ENCODE data around the gene DCAF10. TPM values are rescaled to one million over a fixed set of nuclear protein-coding genes. Genes with fewer than 3 reads are reported as not detected.
"Not testable (repeated sequence)": the region's sequence is repeated elsewhere in the genome, so short reads cannot be mapped to it uniquely, and the experiment has no call there.

The DCAF10 gene
- total and polyA plus RNA-seq, 2 of the 13 experiments (the other 11 are each of a cell fraction or from before 2014, with no cell fraction given): 9.2 to 20.3 TPM

DNA sequence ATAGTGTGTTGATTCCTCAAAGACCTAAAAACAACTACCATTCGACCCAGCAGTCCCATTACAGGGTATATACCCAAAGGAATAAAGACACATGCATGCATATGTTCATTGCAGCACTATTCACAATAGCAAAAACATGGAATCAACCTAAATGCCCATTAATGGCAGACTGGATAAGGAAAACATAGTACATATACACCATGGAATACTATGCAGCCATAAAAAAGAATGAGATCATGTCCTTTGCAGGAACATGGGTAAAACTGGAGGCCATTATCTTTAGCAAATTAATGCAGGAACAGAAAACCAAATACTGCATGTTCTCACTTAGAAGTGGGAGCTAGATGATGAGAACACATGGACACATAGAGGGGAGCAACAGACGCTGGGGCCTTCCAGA is 24.6 kb downstream of the DCAF10 start:
- H3K4me3 ChIP-seq (replicated peaks in 1 of 3; ENCODE audit: insufficient read depth in 1 of 3, low read depth in 2 of 3, low read length in 3 of 3); H2AFZ ChIP-seq (ENCODE audit: low read length); H3K9me3 ChIP-seq (ENCODE audit: low read length); CTCF ChIA-PET (ENCODE audit: low intra/inter-chr PET ratio, low total read pairs); H3K4me1 ChIP-seq (ENCODE audit: insufficient read depth, low read length); intact Hi-C loops (cut with micrococcal nuclease; ENCODE audit: unreplicated experiment); FAIRE-seq; H3K79me2 ChIP-seq (ENCODE audit: insufficient read depth, low read length); H3K9ac ChIP-seq (ENCODE audit: insufficient read depth, low read depth, low read length); ATAC-seq; H4K20me1 ChIP-seq (ENCODE audit: insufficient read depth, low read length); DNase-seq (ENCODE audit: low spot score); H3K27ac ChIP-seq (ENCODE audit: extremely low read length, insufficient read depth, low read length); H3K27me3 ChIP-seq (ENCODE audit: control insufficient read depth in 1 of 2, insufficient read depth in 2 of 2, low read length in 2 of 2); H3K4me2 ChIP-seq (ENCODE audit: low read depth, low read length); in situ Hi-C loops (cut with HindIII; ENCODE audit: extremely low pct_ligation_motif_present, low pct_unique_long_range_greater_than_20kb); POLR2A ChIA-PET: not testable (repeated sequence)
- H3K36me3 ChIP-seq (replicated peaks in 1 of 2; ENCODE audit: control insufficient read depth in 1 of 2, insufficient read depth in 2 of 2, low read length in 2 of 2): peaks cover 7 to 23% of the 10 kb centered on the region in 2 experiments; a peak in 4 of 5 replicates
- 98% methylated on average over 2 of the region's 2 CpGs for WGBS (ENCODE audit: low lambda C conversion rate)
- TSS peak; percentile 14 for BruUV-seq (replicated peaks)

DNA sequence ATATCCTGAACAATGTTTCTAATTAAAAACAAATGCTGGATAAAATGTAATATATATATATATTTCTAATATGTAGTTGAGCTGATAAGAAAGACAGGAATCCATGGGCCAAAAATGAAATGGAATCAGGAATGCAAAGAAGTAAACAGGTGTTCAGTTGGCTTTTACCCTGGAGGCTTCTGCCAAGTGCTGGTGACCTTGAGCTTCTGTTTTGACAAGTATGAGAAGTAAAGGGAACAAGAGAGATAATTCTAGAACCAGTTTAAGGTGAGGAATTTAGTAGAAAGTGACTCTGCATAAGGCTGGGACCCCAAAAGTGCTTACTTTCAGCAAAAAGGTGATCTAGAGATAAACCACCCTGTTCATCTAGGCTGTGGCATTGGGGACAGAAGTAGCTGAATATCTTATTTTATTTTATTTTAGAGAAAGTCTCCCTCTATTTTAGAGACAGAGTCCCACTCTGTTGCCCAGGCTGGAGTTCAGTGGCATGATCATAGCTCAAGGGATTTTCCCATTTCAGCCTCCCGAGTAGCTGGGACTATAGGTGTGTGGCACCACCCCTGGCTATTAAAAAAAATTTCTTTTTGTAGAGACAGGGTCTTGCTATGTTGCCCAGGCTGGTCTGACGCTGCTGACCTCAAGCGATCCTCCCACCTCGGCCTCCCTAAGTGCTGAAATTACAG is 27.0 kb downstream of the DCAF10 start:
- WGBS (ENCODE audit: low lambda C conversion rate): 95% methylated on average over 4 of the region's 4 CpGs

More for the DNA sequence above, 27.0 kb downstream of the DCAF10 start:
- in situ Hi-C loops (cut with HindIII; ENCODE audit: extremely low pct_ligation_motif_present, low pct_unique_long_range_greater_than_20kb): no loop called here
- POLR2A ChIA-PET: no interaction called here
- TF ChIP-seq SRF (IDR thresholded peaks at IDR 0.05; ENCODE audit: low read depth, low read length) (no peak), ZNF121 (CRISPR knock-in tag; IDR thresholded peaks at IDR 0.05) (peak; percentile 34; the same call in 1 of the 2 replicates)
- FAIRE-seq: no peak
- Histone ChIP-seq H4K20me1 (ENCODE audit: insufficient read depth, low read length) (no peaks in the 10 kb centered on the region), H3K4me3 (replicated peaks in 1 of 3; ENCODE audit: insufficient read depth in 1 of 3, low read depth in 2 of 3, low read length in 3 of 3) (no peak overlapping the region), H2AFZ (ENCODE audit: low read length) (no peak overlapping the region), H3K9me3 (ENCODE audit: low read length) (no peaks in the 10 kb centered on the region), H3K79me2 (ENCODE audit: insufficient read depth, low read length) (no peaks in the 10 kb centered on the region), H3K27ac (ENCODE audit: extremely low read length, insufficient read depth, low read length) (no peak overlapping the region), H3K36me3 (replicated peaks in 1 of 2; ENCODE audit: control insufficient read depth in 1 of 2, insufficient read depth in 2 of 2, low read length in 2 of 2) (peaks cover 4 to 14% of the 10 kb centered on the region in 2 experiments; a peak in 3 of 5 replicates), H3K27me3 (ENCODE audit: control insufficient read depth in 1 of 2, insufficient read depth in 2 of 2, low read length in 2 of 2) (no peaks in the 10 kb centered on the region), H3K9ac (ENCODE audit: insufficient read depth, low read depth, low read length) (no peak overlapping the region), H3K4me1 (ENCODE audit: insufficient read depth, low read length) (no peaks in the 10 kb centered on the region), H3K4me2 (ENCODE audit: low read depth, low read length) (no peak overlapping the region)
- intact Hi-C loops (cut with micrococcal nuclease; ENCODE audit: unreplicated experiment): no loop called here
- BruUV-seq (replicated peaks): no TSS peak
- no peak for DNase-seq (ENCODE audit: low spot score)
- CTCF ChIA-PET (ENCODE audit: low intra/inter-chr PET ratio, low total read pairs): no interaction called here
- ATAC-seq: no peak

All from HepG2 (cell line).